Lower leg skin (tissue), 4 donors: ENCODE measurements around the gene PDE3A. TPM values are rescaled to one million over a fixed set of nuclear protein-coding genes. Genes with fewer than 3 reads are reported as not detected.

Source experiments
- DNase-seq, 2 donors: peaks; one replicate each; pipeline ENCODE4 v3.0.0-alpha.2; 2019; ENCODE audit warnings: low spot score in 2 of 2
- H3K4me3 ChIP-seq: fragments of 200-600 bp; sonication (generic); 2 replicates; pipeline ENCODE4 v1.5.1; 2017; ENCODE audit warnings: mild to moderate bottlenecking, low read depth; ENCODE audit not compliant: poor library complexity, severe bottlenecking
- POLR2A ChIP-seq, 2 donors: fragments of 450-650 bp; IDR thresholded peaks; one replicate each; pipeline ENCODE4 v1.6.1; 2016 to 2017; ENCODE audit warnings: antibody characterized with exemption in 2 of 2, mild to moderate bottlenecking in 1 of 2, moderate library complexity in 1 of 2
- WGBS, 2 donors: methylation state at CpG; one replicate each; pipeline ENCODE4 v1.1.5; 2018; 5-methylcytosine and 5-hydroxymethylcytosine counted together
- intact Hi-C: fragments of 100-400 bp; cut with DNase I; formaldehyde crosslinking; loops from one replicate; pipeline ENCODE4 v1.15.0; 2023; ENCODE audit warnings: low total_unique reads
- total RNA-seq, 4 donors: library from RNA; depleted of rRNA; stranded (reverse); fragments of >200 nt; gene quantifications; one replicate each; pipeline ENCODE4 v1.1.0, GENCODE V29; 2016
- TF ChIP-seq, protein P1 (sequence below), 3 donors: fragments of 450-650 bp; IDR thresholded peaks; one replicate each; pipeline ENCODE4 v1.5.1; 2016; ENCODE audit warnings: antibody characterized with exemption in 3 of 3, mild to moderate bottlenecking in 3 of 3, moderate library complexity in 2 of 3

The PDE3A gene
- total RNA-seq, 4 donors from 2014 or later = 1.5 to 3.2 (median 2.7) TPM

DNA sequence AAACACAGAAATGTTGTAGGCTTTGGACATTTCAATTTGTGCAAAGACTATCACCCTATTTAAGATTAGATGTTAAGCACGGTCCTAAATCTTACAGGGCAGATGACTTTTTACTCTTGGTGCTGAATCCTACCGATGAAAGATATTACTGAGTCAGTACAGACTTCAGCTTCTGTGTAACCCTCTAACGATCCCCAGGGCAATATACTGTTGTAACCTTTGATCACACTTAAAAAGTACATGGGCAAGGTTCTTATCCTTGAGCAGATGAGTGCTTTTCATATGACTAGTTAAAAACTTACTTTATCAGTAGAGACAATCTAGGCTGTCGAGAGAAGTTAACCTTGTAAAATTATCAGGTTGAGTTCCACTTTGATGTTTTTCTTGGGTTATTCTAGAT lies 22.5 kb downstream of the PDE3A start:
- no peak for DNase-seq
- WGBS, 2 donors = 44 to 49% methylated on average over 4 of the region's 4 CpGs
- intact Hi-C loops = no loop called here
- TF ChIP-seq POLR2A (IDR thresholded peaks at IDR 0.05) = no peak
- TF ChIP-seq, protein P1, sequence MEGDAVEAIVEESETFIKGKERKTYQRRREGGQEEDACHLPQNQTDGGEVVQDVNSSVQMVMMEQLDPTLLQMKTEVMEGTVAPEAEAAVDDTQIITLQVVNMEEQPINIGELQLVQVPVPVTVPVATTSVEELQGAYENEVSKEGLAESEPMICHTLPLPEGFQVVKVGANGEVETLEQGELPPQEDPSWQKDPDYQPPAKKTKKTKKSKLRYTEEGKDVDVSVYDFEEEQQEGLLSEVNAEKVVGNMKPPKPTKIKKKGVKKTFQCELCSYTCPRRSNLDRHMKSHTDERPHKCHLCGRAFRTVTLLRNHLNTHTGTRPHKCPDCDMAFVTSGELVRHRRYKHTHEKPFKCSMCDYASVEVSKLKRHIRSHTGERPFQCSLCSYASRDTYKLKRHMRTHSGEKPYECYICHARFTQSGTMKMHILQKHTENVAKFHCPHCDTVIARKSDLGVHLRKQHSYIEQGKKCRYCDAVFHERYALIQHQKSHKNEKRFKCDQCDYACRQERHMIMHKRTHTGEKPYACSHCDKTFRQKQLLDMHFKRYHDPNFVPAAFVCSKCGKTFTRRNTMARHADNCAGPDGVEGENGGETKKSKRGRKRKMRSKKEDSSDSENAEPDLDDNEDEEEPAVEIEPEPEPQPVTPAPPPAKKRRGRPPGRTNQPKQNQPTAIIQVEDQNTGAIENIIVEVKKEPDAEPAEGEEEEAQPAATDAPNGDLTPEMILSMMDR (IDR thresholded peaks at IDR 0.05) = no peak
- no peak overlapping the region for H3K4me3 ChIP-seq

DNA sequence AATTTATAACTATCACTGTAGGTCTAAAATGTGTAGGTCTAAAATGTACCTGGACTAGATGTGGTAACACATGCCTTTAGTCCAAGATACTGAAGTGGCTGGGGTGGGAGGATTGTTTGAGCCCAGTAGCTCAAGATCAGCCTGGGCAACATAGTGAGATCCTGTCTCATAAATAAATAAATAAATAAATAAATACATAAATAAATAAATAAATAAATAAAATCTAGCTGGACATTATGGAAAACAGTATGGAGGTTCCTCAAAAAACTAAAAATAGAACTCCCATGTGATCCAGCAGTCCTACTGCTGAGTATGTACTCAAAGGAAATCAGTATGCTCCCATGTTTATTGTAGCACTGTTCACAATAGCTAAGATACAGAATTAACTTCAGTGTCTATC lies 24.0 kb downstream of the PDE3A start:
- no peak overlapping the region for H3K4me3 ChIP-seq
- no peak for DNase-seq
- intact Hi-C loops = no loop called here
- TF ChIP-seq, protein P1 (IDR thresholded peaks at IDR 0.05) = no peak
- no peak for TF ChIP-seq POLR2A (IDR thresholded peaks at IDR 0.05)

DNA sequence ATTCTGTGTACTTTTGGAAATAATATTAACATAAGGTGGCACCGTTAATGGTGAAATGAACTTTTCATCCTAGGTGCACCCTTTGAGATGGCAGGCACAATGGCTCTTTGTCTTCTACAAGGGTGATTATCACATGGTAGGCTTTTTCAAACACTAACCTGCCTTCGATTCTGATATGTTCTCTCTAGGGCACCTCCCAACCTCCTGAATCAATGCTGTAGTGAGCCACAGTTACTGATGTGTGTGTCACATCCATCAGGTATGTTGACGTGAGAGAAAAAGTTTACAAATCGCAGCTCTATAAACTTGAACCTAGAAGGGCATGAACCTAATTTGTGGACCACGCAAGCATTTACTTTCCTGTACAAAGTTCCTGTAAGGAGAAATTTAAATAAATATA lies 25.4 kb downstream of the PDE3A start:
- intact Hi-C loops = no loop called here
- TF ChIP-seq, protein P1 (IDR thresholded peaks at IDR 0.05) = no peak
- no peak for TF ChIP-seq POLR2A (IDR thresholded peaks at IDR 0.05)
- no peak overlapping the region for H3K4me3 ChIP-seq
- no peak for DNase-seq
- WGBS, 2 donors = 89 to 93% methylated on average over 5 of the region's 5 CpGs

DNA sequence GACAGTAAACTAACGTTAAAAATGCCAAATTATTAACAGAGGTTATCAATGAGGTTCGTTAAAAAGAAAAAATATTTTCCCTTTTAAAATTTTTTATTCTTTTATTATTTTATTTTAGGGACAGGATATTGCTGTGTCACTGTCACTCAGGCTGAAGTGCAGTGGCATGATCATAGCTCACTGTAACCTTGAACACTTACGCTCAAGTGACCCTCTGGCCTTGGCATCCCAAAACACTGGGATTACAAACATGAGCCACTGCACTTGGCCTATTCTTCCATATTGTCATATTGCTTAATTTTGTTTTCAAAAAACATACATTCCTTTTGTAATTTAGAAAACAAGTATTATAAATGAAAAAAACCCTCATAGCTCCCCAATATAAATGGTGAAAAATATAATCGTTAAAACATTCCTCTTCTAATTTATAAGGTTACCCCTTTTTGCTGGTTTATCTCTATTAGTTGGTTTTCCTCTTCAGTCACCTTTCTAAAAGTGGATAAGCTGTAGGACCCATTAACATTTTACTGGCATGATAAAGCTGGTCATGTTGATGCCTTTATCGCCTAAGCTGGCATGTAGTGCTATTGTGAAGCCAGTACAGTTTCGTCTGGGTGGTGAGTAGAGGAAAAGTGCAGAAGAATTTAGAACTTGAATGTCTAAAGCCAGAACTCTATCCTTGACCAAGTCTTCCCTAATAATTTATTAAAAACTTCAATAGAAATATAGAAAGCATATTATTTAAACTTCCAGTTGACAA lies 27.6 kb downstream of the PDE3A start:
- no peak for DNase-seq
- H3K4me3 ChIP-seq = no peak overlapping the region
- intact Hi-C loops = no loop called here
- TF ChIP-seq, protein P1 (IDR thresholded peaks at IDR 0.05) = no peak
- no peak for TF ChIP-seq POLR2A (IDR thresholded peaks at IDR 0.05)
- 92 to 96% methylated on average over 6 of the region's 6 CpGs for WGBS, 2 donors

DNA sequence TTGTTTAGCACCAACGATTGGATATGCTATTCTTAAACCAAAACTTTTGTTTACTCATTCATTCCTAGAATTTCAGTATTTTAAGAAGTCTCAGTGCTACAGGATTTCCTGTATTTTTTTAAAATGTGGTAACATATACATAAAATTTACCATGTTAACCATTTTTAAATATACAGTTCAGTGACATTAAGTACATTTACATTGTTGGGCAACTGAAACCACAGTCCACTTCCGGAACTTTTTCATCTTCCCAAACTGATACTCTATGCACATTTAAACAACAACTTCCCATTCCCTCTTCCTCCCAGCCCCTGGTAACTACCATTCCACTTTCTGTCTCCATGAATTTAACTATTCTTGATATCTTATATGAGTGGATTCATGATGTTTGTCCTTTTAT lies 30.3 kb downstream of the PDE3A start:
- no peak overlapping the region for H3K4me3 ChIP-seq
- intact Hi-C loops = no loop called here
- TF ChIP-seq, protein P1 (IDR thresholded peaks at IDR 0.05) = no peak
- no peak for TF ChIP-seq POLR2A (IDR thresholded peaks at IDR 0.05)
- WGBS, 2 donors = 62 to 63% methylated on average over 2 of the region's 2 CpGs
- DNase-seq = peak in 1 of 2 donors; percentile 18

DNA sequence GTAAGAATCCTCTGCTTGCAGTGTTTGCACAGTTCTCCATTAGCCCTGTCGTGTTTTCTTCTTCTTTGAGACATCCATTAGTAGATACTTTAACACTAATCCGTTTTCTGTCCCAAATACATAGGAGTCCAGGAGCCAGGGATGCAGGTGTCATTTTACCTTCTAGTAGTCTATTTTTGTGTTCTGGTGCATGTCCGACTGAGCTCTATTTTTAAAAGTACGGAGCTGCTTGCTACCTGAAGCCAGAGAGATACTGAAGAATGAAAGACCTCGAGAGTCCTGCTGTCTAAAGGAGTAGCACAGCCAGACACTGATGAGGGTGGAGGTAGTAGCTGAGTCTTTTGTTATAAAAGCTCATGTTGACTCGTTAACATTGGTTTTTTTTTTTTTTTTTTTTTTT lies 31.7 kb downstream of the PDE3A start:
- WGBS, 2 donors = 92% methylated on average over 6 of the region's 6 CpGs
- no peak overlapping the region for H3K4me3 ChIP-seq
- DNase-seq = no peak
- TF ChIP-seq, protein P1 (IDR thresholded peaks at IDR 0.05) = no peak
- no peak for TF ChIP-seq POLR2A (IDR thresholded peaks at IDR 0.05)
- intact Hi-C loops = no loop called here
